Measurements from ENCODE around the gene EFNB2.

Gene EFNB2

GRCh38 chr13:106484084-106484483 is 51.4 kb downstream of the EFNB2 start:
- DNase-seq (ENCODE audit: low spot score): no peak

DNA sequence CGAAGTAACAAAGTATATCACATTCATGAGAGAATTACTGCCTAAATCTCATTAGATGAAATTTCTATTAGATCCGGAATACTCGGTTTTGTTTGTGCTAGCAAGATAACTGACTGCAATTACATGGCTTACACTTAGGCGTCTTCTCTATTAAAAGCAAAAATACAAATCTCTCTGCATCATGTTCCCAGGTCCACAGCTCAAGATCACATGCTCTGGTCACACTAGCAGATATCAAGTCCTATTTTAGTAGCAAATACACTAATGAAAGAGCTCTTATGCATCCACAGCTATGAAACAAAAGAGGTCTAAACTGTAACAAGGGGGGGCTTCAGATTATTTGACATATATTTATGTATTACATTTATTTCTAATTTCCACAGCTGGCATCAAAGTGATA is 53.5 kb downstream of the EFNB2 start:
- DNase-seq (ENCODE audit: low spot score): no peak

DNA sequence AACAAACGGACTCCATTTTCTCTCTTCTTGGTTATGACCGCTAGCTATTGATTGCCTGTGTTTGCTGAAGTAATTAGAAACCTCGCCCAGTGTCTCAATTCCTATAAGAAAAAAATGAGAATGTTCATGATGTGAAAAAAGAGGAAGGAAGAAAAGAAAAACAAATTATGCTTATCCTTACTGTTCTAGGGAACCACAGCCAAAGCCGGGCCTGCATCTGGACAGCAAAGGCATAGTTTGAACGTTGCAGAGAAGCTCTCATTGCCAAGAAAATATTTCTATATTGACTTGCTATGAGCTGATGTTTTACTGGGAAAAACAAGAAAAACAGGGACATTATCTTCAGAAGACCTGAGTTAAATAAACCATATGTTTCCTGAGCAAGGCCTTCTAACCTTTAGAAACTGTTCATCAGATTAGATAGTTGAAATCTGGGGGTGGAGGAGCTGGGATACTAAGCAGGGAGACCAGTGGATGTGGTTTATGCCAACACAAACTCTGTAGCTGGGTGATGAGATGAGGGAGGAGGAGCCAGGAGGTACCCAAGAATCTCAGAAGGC is 55.0 kb downstream of the EFNB2 start:
- no peak for DNase-seq (ENCODE audit: low spot score)

- DNase-seq (ENCODE audit: low spot score): no peak
Observed at GRCh38 chr13:106479929-106480328, 55.5 kb downstream of the EFNB2 start.

DNA sequence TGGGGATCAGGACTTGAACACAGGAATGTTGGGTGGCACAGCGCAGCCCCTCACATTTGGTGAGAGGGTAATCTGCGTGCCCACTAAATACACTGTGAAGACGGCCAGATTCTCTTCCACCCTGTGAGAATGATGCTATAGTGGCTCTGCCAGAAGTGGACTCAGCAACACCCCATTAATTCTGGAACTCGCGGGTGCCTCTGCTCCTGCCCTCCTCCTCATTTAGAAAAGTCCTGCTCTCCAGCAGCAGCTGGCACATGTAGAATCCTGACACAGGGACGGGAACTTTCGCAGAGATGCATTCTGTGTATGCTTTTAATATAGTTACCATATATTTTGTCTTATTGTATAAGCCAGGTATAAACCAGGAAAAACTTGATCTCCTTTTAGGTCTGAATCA is 57.3 kb downstream of the EFNB2 start:
- DNase-seq (ENCODE audit: low spot score): no peak

DNA sequence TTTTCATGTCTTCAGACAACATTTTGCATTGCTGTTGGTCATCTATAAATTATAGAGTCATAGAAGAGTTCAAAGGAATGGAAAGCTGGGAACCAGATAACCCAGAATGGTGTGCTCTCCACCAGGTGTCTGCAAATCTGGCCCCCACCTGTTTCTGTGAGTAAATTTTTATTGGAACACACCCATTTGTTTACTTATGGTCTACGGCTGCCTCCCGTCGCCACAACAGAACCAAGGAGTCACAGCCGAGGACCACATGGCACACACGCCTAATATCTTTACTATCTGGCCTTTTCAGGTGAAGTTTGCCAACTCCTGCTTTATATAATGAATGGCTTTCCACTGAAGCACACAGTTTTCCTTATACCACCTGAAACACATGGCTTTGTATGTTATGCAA is 58.2 kb downstream of the EFNB2 start:
- no peak for DNase-seq (ENCODE audit: low spot score)

DNA sequence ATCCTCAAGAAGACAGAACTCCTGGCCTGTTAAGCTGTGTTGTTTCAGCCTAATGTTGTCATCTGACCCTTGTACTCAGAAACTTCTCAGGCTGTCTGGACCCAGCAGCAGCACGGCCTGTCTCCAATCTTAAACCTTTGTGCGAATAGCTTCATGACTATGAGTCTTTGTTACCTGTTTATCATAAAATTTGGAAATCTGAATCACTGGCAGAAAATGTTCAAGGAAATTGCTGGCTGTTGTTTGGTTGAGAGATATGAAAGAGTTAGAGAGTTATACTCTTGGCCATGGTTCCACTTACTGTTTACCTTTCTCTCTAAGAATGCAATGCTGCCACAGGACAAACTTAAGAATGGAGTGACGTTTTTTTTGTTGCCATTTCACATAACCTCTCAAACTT is 59.6 kb downstream of the EFNB2 start:
- no peak for DNase-seq (ENCODE audit: low spot score)

- no peak for DNase-seq (ENCODE audit: low spot score)
Observed at GRCh38 chr13:106474912-106475311, 60.5 kb downstream of the EFNB2 start.

DNA sequence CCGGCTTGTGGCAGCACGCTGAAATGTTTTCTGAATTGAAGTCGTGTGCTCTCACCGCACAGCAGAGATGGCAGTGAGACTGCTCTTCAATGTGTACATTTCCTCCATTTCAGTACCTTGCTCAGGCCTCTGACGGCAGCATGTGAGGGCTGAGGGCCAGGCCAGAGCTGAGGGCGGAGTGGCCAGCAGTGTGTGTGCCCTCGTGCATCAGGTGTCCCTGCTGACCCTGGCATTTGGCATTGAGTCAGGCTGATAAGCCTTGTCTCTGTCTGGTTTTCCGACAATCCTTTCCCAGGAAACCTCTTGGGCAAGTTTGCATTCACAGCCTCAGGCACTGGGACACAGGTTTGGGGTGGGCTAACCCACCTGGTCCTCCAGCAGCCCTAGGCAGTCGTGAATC is 62.3 kb downstream of the EFNB2 start:
- no peak for DNase-seq (ENCODE audit: low spot score)

DNA sequence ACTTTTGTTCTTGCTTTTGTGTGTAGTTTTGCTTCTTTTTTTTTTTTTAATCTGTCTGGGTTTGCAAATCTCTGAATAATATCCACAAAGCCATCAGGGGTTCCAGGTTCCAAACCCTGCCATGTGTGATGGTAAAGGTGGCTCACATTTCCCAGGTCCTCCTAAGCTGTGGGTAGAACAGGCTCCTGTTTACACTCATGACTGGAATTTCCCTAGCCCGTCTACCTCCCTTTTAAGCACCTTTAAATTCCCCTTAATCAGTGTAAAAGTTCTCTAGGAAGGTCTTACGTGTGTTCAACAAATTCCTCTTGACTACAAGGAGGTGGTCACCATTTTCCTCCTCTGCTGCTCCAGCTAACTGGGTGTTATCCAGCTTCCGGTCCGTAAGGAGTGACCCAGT is 62.8 kb downstream of the EFNB2 start:
- DNase-seq (ENCODE audit: low spot score): no peak

GRCh38 chr13:106471957-106472543 is 63.4 kb downstream of the EFNB2 start:
- DNase-seq (ENCODE audit: low spot score): peak; percentile 96

- no peak for DNase-seq (ENCODE audit: low spot score)
Observed at GRCh38 chr13:106470576-106470975, 64.9 kb downstream of the EFNB2 start.

DNA sequence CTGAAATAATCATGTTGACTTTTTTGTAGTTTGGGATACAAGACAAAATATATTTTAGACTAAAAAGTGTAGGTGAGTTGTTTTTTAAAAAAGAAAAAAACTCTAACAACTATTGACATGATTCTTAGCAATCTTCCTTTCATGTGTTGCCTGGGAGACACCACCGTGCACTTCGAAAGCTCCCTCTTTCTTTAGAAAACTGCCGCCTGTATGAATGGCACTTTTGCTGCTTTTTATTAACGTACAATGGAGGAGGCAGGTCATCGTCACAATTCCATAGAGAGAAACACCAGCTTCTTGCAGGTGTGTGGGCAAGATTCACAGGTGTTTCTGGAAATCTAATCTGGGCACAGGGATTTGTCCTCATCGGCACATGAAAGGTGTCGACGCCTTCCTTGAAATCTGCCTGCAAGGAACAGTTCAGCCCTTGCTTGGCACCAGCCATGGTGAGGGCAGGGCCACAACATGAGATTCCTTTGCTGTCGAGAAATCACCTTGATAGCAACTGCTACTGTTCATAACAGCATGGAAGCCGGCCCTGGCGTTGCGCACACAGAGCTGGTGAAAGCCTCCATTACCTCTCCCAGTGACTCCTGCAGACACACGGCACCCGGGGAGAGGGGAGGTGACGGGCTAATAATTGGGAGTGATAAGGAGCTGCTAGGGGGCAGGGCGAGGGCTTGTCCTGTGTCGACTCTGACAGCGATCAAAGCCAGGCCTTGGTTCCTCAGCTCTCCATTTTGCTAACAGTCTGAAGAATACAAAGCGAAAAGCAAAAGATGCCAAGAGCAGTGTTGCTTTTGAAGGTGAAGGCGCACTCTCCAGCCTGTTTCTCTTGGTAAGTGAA is 66.5 kb downstream of the EFNB2 start:
- no peak for DNase-seq (ENCODE audit: low spot score)

GRCh38 chr13:106468207-106468606 is 67.3 kb downstream of the EFNB2 start:
- DNase-seq (ENCODE audit: low spot score): no peak

- no peak for DNase-seq (ENCODE audit: low spot score)
Observed at GRCh38 chr13:106467427-106468122, 67.9 kb downstream of the EFNB2 start.

DNA sequence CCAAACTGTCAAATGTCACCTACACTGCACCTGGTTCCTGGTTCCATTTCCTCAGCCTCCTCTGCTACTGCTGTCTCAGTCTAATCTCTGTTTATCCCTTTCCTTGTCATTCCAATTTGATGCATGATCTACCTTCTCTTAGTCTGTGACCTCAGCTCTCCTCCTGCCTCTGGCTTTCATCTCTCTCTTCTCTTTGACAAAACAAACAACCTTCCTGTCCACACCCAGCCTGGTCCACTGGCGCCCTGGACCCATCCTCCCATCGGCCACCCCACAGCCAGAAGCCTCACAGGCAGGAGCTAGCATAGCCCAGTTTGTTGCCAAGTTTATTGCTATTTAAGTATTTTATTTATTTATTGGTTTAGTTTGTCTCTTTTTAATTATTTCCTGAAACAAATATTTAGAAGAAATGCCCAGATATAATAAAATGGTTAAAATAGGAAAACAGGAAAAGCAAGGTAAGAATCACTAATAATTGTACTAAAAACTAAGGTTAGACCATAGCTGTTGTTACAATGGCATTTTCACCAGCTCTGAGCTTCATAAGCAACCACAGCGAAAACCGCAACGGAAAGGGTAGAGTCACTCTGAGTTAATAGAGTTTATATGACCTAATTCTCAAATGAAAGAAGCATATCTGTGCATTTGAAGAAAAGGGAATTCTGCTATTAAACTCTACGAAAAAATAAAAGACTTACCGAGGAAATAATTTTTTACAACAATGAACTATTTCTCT is 68.6 kb downstream of the EFNB2 start:
- DNase-seq (ENCODE audit: low spot score): no peak

- no peak for DNase-seq (ENCODE audit: low spot score)
Observed at GRCh38 chr13:106464076-106464475, 71.4 kb downstream of the EFNB2 start.

DNA sequence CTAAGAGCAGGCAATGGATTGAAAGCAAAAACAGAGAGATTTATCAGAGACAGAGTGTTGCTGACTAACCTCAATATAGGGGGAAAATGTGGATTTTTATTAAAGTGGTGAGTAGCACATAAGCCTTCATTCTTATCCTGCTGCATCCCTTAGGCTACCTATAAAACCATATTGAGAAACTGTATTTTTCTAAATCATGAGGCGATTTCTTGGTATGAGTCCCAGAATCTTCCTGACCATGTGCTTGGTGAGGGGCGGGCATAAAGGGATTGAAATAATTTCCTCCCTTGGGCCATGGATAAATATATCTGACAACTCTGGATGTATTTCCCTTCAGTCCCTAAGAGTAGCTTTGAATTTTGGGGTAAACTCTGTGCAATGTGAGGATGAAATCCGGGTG is 72.8 kb downstream of the EFNB2 start:
- DNase-seq (ENCODE audit: low spot score): no peak

DNA sequence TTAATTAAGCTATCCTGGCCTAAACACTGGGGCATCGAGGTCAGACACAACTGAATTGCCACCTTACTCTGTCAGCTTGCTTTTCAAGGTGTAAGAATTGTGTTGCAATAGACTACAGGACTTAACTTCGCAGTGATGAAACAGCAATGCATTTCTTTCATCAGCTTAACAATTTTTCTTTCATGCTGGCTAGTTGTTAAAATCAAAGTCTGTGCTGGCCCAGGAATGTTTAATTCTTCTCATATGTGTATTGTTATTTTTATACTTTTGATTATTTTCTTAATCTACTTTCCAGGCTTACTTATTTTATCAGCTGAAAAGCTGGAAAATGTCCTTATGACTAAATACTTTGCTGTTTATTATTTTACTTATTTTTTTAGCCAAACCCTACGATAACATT is 79.7 kb downstream of the EFNB2 start:
- DNase-seq (ENCODE audit: low spot score): no peak

DNA sequence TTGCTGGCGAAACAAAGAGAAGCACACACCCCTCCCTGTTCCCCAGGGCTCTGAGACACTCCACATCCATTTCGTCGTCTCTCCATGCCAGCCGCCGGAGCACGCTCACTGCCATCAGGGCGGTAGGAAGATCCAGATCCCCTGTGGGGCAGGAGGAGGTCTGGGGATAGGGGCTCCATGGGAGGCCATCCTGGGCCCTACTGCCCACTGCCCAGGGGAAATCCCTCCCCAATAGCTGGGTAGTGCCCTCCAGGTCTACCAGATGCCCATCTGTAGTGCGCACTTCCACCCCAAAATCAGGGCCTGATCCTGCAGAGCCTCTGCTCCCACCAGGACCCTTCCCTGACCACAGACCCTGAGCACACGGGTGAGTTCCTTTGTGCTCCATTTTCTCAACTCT is 80.3 kb downstream of the EFNB2 start:
- DNase-seq (ENCODE audit: low spot score): no peak

DNA sequence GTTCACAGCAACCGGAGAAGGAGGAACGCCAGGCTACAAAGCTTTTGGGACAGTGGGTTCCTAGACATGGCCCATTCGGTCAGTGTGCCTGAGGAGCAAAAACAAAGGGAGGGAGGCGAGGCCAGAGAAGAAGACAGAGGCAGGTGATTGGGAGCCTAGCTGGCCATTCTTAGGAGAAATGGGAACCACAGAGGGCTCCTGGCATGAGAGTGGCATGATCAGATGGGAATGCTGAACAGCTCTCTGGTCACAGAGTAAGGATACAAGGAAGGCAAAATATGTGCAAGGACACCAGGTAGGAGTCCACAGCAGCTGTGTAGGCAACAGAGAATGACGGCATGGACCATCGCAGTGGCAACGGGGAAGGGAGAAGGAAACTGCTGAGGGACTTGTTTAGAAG is 82.4 kb downstream of the EFNB2 start:
- DNase-seq (ENCODE audit: low spot score): no peak

DNA sequence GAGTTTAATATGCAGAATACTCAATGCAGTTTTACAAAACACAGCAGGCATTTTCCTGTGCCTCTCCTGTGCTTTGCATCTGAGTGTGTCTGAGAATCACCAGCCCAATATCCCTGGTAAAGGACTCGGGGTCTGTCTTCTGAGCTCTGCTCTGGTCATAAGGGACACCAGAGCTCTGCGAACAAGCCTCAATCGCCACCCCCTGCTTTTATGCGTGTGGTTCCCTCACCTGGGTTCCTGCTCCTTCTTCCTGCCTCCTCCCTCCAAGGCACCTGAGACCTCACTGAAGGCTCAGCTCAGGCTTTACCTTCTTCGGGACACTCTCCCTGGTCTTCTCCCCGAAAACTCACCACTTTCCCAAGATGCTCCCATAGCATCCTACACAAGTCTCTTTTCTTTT is 84.5 kb downstream of the EFNB2 start:
- DNase-seq (ENCODE audit: low spot score): no peak

All from AG08395 (cell line).